Kidney (tissue), 14 donors: Measurements from ENCODE around the gene FRG2. TPM values are rescaled to one million over a fixed set of nuclear protein-coding genes. Genes with fewer than 3 reads are reported as not detected.
A peak's percentile ranks its signal among the peaks of the same experiment; 100 is the strongest.

Source experiments
- DNase-seq, 5 donors: peaks; one replicate each; pipeline ENCODE4 v3.0.0-alpha.2; 2013 to 2020
- FAIRE-seq: peaks from 2 replicates; lab custom pipeline; 2012; peaks lifted over from hg19 to GRCh38; lab: Jason Lieb, UNC
- H3K27ac ChIP-seq, 2 donors: one replicate each; pipeline ENCODE4 v1.7.0; 2013; ENCODE audit warnings: low read depth in 2 of 2, low read length in 2 of 2, inconsistent platforms in 1 of 2
- H3K27me3 ChIP-seq: one replicate; pipeline ENCODE4 v1.7.1; 2013; ENCODE audit warnings: low read length, inconsistent platforms; ENCODE audit not compliant: control insufficient read depth, insufficient read depth
- H3K36me3 ChIP-seq, 3 donors: one replicate each; pipeline versions ENCODE4 v1.7.0 to v1.7.1; 2013; ENCODE audit warnings: low read length in 3 of 3, control low read depth in 1 of 3, inconsistent platforms in 1 of 3; ENCODE audit not compliant: insufficient read depth in 3 of 3, control insufficient read depth in 2 of 3
- H3K4me1 ChIP-seq, 3 donors: one replicate each; pipeline versions ENCODE4 v1.7.0 to v1.7.1; 2013; ENCODE audit warnings: low read length in 3 of 3, inconsistent platforms in 1 of 3, low read depth in 1 of 3; ENCODE audit not compliant: control insufficient read depth in 2 of 3, insufficient read depth in 2 of 3
- H3K4me3 ChIP-seq, 3 donors: one replicate each; pipeline versions ENCODE4 v1.7.0 to v1.8.1; 2013; ENCODE audit warnings: low read length in 3 of 3, control low read depth in 1 of 3, inconsistent platforms in 1 of 3
- H3K9ac ChIP-seq, 3 donors: one replicate each; pipeline versions ENCODE4 v1.7.0 to v1.7.1; 2013; ENCODE audit warnings: low read length in 3 of 3, control low read depth in 1 of 3, inconsistent platforms in 1 of 3
- H3K9me3 ChIP-seq, 3 donors: one replicate each; pipeline versions ENCODE4 v1.7.0 to v1.7.1; 2013; ENCODE audit warnings: low read length in 3 of 3, control low read depth in 1 of 3, inconsistent platforms in 1 of 3; ENCODE audit not compliant: control insufficient read depth in 2 of 3, insufficient read depth in 1 of 3
- intact Hi-C: fragments of 100-400 bp; cut with DNase I; formaldehyde crosslinking; loops from one replicate; pipeline ENCODE4 v1.11.1; 2022
- polyA plus RNA-seq: library from polyadenylated mRNA; stranded (reverse); fragments of 350-450 nt; fragmentation: Illumina TruSeq; extraction: RNeasy Lipid Tissue Mini Kit (QIAGEN cat#74804); gene quantifications from one replicate; pipeline ENCODE4 v1.2.3, GENCODE V29; 2014; ENCODE audit warnings: low read depth, low replicate concordance; ENCODE audit not compliant: insufficient read depth
- total RNA-seq: library from RNA; stranded (reverse); fragmentation: NEBNext Ultra II Directional; extraction: Animal tissue kit (Norgen Biotek cat#: 25700); gene quantifications from one replicate; pipeline ENCODE4 v1.2.1, GENCODE V29; 2021
- TF ChIP-seq, protein P1 (sequence below): IDR thresholded peaks from 3 replicates; pipeline ENCODE4 v1.5.1; 2012; ENCODE audit warnings: mild to moderate bottlenecking, moderate library complexity, borderline replicate concordance; ENCODE audit not compliant: insufficient read depth; ENCODE audit errors: extremely low read depth
- donor health status: control.
- donor health status: control.
- donor health status: control.
- donor health status: control.
- donor health status: control.
- donor health status: DM: yes; HTN: yes; CAD: no.
- donor health status: Normal renal cell carcinoma (clear cell type).

FRG2 gene
- total and polyA plus RNA-seq, 2 donors from 2014 or later = not detected

GRCh38 chr4:189979196-189980047 is 47.6 kb downstream of the FRG2 start:
- Histone ChIP-seq H3K27ac (no peak overlapping the region), H3K4me1 (no peaks in the 10 kb centered on the region), H3K4me3 (no peak overlapping the region), H3K9ac (no peak overlapping the region), H3K36me3 (no peaks in the 10 kb centered on the region), H3K27me3 (no peaks in the 10 kb centered on the region), H3K9me3 (no peaks in the 10 kb centered on the region)
- FAIRE-seq (no peak), DNase-seq (peak in 1 of 5 donors; percentile 56)
- intact Hi-C loops = no loop called here
- TF ChIP-seq, protein P1, sequence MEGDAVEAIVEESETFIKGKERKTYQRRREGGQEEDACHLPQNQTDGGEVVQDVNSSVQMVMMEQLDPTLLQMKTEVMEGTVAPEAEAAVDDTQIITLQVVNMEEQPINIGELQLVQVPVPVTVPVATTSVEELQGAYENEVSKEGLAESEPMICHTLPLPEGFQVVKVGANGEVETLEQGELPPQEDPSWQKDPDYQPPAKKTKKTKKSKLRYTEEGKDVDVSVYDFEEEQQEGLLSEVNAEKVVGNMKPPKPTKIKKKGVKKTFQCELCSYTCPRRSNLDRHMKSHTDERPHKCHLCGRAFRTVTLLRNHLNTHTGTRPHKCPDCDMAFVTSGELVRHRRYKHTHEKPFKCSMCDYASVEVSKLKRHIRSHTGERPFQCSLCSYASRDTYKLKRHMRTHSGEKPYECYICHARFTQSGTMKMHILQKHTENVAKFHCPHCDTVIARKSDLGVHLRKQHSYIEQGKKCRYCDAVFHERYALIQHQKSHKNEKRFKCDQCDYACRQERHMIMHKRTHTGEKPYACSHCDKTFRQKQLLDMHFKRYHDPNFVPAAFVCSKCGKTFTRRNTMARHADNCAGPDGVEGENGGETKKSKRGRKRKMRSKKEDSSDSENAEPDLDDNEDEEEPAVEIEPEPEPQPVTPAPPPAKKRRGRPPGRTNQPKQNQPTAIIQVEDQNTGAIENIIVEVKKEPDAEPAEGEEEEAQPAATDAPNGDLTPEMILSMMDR = no peak

Other genes starting within 250 kb of the FRG2 start
- gene FRG1, start 86.4 kb downstream of the FRG2 start, total RNA-seq = 43.2 TPM
- gene FRG1, start 86.4 kb downstream of the FRG2 start, polyA plus RNA-seq = 60.6 TPM
- not detected for gene DBET, start 37.2 kb upstream of the FRG2 start, total RNA-seq
- not detected for gene DBET, start 37.2 kb upstream of the FRG2 start, polyA plus RNA-seq
- not detected for gene DUX4, start 146.5 kb upstream of the FRG2 start, total RNA-seq
- not detected for gene DUX4, start 146.5 kb upstream of the FRG2 start, polyA plus RNA-seq